ENCODE measurements around the gene PTN.
"Not testable (repeated sequence)": the region's sequence is repeated elsewhere in the genome, so short reads cannot be mapped to it uniquely, and the experiment has no call there.

Gene PTN

DNA sequence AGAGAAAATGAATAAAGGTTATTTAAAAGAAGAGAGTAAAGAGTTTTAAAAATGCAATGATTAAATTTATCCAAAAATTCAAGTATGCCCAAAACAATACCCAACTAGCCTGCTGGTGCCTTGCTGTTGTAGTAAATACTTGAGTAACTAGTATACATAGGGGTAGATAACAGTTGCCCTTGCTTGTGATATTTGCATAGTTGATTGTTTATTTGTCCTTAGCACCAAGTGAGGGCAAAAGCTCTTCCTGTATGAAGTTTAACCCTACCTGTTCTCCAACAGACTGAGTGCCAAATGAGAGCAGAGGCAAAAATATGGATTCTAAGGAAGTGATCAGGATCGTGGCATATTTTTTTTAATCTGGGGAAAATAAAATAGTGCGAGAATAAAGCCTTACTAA is 85.0 kb downstream of the PTN start:
- DNase-seq, result no peak

DNA sequence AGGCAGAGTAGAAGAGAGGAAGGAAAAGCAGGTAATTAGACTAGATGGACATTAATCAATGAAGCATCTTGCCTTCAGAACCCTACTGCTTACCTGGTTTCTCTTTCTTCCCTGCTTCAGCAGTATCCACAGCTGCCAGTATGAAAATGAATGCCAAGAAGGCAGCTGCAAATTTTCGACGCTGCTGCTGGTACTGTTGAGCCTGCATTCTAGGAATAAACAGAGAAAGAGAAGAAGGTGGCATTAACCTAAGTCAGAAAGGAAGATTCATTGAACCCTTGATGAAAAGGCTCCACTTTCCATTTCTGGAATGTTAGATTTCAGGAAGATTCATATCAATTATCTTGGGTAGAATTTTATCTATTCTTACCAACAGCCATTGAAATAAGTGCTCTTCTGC is 88.8 kb downstream of the PTN start:
- no peak for DNase-seq

DNA sequence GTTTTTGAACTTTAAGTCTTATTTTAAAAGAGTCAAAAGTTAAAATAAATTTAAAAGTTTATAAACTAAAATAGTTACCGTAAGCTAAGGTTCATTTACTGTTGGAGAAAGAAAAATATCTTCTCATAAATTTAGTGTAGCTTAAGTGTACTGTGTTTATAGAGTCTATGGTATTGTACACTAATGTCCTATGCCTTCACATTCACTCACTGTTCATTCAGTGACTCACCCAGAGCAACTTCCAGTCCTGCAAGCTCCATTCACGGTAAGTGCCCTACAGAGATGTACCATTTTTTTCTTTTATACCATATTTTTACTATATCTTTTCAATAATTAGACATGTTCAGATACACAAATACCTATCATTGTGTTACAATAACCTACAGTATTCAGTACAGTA is 97.6 kb downstream of the PTN start:
- DNase-seq, result no peak

DNA sequence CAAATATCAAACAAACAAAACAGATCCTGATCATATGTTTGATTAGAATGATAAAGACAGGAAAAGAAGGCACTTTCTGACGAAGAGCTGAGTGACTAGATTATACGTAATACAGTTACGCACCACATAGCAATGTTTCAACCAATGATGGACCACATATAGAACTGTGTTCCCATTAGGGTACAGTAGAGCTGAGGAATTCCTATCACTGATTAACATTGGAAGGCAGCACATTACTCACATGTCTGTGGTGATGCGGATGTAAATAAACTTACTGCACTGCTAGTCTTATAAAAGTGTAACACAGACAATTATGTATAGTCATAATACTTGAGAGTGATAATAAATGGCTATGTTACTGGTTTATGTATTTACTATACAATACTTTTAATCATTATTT is 98.3 kb downstream of the PTN start:
- no peak for DNase-seq

DNA sequence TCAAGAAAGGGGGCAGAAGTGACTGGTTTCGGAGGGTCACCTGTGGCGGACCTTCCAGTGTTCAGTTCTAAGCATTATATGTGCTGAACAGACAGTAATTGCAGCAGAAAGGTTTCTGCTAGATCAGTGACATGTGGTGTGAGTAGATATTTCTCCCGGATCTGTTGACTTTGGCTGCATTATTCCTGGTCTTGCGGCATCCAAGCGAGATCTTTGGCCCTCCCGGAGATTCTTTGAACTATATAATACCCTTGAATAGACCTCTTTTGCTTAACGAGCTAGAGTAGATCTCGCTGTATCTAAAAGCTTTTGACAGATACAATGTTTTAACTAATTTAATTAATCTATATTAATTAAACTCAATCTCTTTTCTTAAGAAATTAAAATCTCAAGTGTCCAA is 99.8 kb downstream of the PTN start:
- DNase-seq, result no peak

DNA sequence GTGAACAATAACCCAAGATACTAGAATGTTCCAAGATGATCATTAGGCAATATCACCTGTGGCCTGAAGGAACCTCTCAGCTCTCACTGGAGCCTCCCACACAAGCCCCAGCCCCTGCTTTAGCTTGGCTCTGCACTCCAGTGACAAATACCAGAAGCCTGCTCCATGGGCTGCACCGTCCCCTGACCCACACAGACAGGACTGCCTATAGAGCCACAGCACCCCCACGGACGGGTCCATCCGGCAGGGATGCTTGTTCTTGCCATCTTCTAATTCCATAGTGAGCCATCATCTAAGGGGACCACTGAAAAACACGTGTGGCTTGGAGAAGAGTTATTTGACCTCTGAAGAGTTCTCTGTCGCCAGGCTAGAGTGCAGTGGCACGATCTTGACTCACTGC is 100.9 kb downstream of the PTN start:
- DNase-seq, result no peak

DNA sequence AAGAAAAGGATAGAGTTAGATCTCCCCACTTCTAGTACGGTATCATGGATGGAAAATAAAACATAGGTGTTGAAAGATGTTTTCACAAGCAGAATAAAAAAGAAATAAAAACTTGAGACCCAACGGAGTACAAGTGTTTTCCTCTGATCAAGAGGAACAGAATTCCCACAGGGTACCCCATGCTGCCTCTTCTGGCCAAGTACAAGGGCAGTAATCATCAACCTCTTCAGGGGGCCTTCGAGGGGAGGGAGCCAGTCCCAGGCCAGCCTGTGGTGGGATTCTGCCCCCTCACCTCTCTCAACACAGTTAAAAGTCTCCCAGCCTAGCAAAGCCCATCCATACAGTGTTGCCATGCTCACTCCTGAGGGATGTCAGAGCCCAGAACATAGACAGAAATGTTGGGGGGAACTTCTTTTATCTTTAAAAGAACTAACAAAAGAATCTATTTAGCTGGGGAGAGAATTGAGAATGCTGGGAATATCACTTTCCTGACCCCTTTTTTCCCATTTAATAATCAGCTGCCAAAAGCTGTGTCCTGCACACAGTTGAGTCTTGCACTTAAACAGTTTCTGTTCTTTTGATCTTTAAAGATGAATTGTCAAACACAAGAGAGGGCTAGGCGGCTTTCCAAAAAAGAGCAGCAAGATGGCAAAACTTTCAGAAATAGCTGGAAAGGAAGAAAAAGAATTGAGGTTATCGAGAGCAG is 101.7 kb downstream of the PTN start:
- DNase-seq, result no peak

DNA sequence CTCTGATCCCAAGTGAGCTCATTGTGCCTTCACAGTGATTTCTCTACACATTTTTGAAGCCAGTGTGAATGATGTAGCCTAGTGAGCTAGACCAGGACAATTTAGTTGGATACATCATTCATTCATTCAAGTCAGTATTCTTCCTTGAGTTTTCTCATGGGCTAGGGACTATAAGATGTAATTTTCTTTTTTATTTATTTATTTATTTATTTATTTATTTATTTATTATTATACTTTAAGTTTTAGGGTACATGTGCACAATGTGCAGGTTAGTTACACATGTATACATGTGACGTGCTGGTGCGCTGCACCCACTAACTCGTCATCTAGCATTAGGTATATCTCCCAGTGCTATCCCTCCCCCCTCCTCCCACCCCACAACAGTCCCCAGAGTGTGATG is 104.3 kb downstream of the PTN start:
- DNase-seq, result not testable (repeated sequence)

DNA sequence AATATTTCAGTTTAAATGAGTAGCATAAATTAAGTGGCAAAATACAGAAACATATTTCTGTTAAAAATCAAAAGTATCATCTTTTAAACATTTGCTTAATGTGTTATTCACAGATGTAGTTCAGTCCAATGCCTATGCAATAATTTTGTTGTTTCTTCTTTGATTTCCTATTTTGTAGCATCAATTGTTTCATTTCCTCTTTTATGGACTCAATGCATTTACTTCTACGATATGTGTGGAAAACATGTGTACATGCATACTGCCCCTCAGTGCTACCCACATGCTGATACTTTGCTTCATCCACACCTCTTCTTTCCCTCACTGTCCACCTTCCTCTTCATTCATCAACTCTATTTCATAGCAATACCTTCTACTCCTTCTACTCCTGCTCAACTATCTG is 108.1 kb downstream of the PTN start:
- DNase-seq, result no peak

DNA sequence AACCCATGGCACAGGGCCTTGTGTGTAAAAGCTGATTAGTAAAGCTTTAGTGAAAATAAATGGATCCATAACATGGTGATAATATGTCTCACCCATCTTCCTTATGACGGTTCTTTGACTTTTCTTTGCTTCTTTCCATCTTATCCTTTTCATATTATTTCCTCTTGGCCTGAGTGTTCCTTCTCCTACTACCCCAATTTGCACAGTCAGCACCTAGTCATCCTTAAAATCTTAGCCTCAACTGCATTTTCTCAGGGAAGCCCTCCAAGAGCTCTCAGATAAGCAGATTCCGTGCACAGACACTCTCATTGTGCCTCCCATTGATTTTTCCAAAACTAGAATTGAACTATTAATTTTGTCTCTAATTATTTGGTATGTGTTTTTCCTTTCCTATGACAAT is 112.4 kb downstream of the PTN start:
- DNase-seq, result no peak

DNA sequence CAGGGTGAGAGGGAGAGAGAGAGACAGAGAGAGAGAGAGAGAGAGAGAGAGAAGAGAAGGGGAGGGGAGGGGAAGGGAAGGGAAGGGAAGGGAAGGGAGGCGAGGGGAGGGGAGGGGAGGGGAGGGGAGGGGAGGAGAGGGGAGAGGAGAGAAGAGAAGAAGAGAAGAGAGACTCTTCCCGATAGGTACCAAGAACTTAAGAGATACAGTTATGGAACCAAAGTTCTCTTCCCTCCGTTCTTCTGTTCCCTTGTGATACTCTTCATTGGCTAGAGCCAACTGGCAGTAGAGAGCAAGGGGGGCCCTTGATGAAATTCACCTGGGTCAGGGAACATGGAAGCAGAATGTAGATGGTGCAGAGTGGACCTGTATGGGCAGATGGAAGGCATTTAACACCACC is 122.1 kb downstream of the PTN start:
- no peak for DNase-seq

DNA sequence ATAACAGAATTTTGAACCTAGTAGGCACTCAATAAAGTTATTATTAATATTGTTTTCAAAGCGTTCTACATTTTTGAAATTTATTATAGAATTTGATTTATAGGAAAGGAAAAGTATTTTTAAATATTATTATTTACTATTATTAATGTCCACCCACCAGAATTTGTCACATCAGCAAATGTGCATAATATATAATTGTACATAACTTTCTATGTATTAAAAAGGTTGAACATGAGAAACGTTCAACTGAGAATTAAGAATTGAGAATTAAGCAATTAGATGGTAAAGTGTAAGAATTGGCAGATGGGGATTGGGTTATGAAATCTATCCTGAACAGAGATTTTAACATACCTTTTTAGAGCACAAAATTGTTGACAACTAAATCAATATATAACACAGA is 129.8 kb downstream of the PTN start:
- DNase-seq, result no peak

DNA sequence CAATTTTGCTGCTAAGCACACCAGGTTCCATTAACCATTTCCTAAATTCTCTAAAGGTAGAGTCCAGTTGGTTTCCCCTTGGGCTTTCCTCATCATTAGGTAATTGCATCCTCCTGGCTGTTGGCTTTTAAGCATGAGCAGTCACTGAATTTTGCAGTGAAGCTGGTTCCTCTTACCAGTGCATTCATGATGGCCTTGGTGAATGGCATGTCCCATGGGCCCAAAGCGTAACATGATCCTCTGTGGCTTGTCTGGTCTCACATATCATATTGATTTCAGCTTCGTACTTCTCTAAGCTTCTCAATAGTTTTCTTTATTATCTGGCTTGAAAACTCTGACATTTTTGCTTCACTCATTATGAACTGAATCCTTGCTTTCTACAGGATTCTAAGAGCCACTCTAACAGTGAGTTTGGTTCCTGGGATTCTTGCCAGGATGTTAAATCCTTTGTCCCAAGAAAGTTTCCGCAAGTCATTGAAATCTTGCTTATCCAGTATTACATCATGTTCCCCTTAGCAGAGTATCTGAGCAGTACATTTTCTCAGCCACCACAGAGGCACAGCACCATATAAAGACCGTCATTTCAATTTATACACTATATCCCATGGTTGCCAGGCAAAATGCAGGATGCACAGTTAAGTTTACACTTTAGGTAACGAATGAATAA is 134.2 kb downstream of the PTN start:
- no peak for DNase-seq

DNA sequence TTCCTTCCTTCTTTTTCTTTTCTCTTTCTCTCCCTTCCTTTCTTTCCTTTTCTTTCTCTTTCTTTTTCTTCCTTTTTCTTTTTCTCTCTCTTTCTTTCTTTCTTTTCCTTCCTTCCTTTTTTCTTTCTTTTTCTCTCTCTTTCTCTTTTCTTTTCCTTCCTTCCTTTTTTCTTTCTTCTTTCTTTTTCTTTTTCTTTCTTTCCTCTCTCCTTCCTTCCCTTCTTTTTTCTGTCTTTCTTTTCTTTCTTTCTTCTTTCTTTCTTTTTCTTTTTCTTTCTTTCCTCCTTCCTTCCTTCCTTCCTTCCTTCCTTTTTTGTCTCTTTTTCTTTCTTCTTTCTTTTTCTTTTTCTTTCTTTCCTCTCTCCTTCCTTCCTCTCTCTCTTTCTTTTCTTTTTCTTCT is 136.8 kb downstream of the PTN start:
- DNase-seq, result no peak

DNA sequence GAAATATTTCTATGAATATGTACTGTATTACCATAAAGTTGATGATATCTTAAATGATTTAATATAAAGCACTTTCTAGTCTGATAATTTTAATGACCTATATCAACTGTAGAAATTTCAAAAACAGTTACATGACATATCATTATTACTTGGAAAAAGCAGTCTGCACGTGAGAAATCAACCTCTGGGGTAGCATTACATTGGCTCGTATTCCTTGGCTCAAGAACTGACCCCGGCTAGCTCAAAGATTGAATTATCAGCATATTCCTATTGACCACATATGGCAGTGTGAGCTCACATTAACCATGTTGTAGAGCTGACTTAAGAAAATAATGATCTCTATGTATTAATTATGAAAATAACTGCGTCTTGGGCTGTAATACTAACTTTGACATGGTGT is 139.3 kb downstream of the PTN start:
- no peak for DNase-seq

DNA sequence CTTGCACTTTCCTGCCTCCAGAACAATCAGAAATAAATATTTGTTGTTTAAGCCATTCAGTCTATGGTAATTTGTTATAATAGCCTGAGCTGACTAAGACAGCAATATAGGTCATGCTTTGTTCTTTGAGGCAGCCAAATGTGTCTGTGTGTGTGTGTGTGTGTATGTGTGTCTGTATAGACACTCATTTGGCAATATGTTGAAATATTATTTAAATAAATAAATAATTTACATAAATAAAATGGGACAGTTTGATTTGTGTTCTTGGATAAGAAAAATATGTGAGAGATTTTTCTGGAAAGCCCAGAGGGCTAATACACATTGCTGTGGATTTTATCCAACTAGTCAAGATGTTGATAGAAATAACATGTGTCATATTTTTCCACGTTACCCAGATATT is 140.2 kb downstream of the PTN start:
- no peak for DNase-seq

DNA sequence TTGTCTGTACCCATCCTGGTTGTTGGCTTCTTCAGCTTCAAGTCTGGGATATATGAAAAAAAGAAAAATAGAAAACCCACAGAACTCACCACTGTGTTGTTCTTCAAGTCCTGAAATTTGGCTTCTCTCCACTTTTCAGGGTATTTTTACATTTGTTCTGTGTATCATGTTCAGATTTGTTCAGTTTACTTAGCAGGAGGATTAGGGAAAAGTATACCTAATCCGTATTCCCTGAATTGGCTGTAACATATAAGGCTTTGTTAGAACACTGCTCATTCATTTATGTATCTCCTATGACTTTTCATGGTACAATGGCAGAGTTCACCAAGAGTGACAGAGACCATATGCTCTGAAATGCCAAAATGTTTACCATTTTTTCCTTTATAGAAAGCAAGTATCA is 146.9 kb downstream of the PTN start:
- DNase-seq, result no peak

DNA sequence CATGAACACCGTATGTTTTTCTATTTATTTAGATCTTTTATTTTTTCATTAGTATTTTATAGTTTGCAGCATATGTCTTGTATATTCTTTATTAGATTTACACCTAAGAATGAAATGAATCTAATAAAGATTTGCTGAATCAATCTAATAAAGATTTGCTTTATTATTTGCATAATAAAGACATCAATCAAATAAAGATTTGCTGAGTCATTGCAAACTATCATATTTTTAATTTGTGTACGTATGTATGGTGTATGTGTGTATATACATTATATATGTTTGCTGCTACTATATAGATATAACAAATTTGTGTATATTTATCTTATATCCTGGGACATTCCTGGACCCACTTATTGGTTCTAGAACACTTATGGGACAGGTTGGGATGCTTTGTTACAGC is 147.5 kb downstream of the PTN start:
- DNase-seq, result no peak

DNA sequence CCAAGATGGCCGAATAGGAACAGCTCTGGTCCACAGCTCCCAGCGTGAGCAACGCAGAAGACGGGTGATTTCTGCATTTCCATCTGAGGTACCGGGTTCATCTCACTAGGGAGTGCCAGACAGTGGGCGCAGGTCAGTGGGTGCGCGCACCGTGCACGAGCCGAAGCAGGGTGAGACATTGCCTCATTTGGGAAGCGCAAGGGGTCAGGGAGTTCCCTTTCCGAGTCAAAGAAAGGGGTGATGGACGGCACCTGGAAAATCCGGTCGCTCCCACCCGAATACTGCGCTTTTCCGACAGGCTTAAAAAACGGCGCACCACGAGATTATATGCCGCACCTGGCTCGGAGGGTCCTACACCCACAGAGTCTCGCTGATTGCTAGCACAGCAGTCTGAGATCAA is 161.9 kb downstream of the PTN start:
- DNase-seq, result not testable (repeated sequence)
